Colonic mucosa (tissue), 4 donors: Measurements from ENCODE around the gene APLP2. TPM values are rescaled to one million over a fixed set of nuclear protein-coding genes. Genes with fewer than 3 reads are reported as not detected.

Source experiments
- DNase-seq: peaks from one replicate; pipeline ENCODE4 v3.0.0-alpha.2; 2020
- H3K27ac ChIP-seq: fragments of 200-600 bp; one replicate; pipeline ENCODE4 v1.8.0; 2021
- H3K27me3 ChIP-seq: fragments of 200-600 bp; one replicate; pipeline ENCODE4 v1.8.0; 2021
- H3K36me3 ChIP-seq: fragments of 200-600 bp; one replicate; pipeline ENCODE4 v1.8.0; 2021
- H3K4me1 ChIP-seq: fragments of 200-600 bp; one replicate; pipeline ENCODE4 v1.8.0; 2021; ENCODE audit warnings: mild to moderate bottlenecking
- H3K4me3 ChIP-seq: fragments of 200-600 bp; one replicate; pipeline ENCODE4 v1.8.0; 2021
- H3K9ac ChIP-seq, 2 donors: one replicate each; pipeline ENCODE4 v1.7.0; 2013; ENCODE audit warnings: control low read depth in 2 of 2, low read depth in 2 of 2, low read length in 2 of 2
- H3K9me3 ChIP-seq: fragments of 200-600 bp; one replicate; pipeline ENCODE4 v1.8.0; 2021
- CTCF ChIP-seq: fragments of 200-600 bp; IDR thresholded peaks from one replicate; pipeline ENCODE4 v1.8.0; 2022; ENCODE audit warnings: antibody characterized with exemption, mild to moderate bottlenecking
- intact Hi-C: fragments of 100-400 bp; cut with DNase I; formaldehyde crosslinking; loops from one replicate; pipeline ENCODE4 v1.14.1; 2022
- total RNA-seq, 2 donors: library from RNA; stranded (reverse); fragmentation: NEBNext Ultra II Directional in 1 of 2; extraction: Animal tissue kit (Norgen Biotek cat#: 25700) in 1 of 2; gene quantifications; one replicate each; pipeline ENCODE4 v1.2.1, GENCODE V29; 2021
- donor health status: healthy.
- donor health status: DM: no; HTN: no; CAD: no.
- donor health status: DM: no; HTN: no; CAD: no.

The APLP2 gene
- total RNA-seq, 2 donors from 2014 or later = 285 to 388 TPM

- peak; percentile 89 for TF ChIP-seq CTCF
- intact Hi-C loops = loop anchor here (2.0 to 10.0 kb wide), 2 partner anchors 137 to 207 kb away; no protein-coding TSS in a partner anchor
- no peaks in the 10 kb centered on the region for H3K9me3 ChIP-seq
- H3K4me1 ChIP-seq = no peaks in the 10 kb centered on the region
- H3K27me3 ChIP-seq = no peaks in the 10 kb centered on the region
- no peak overlapping the region for H3K4me3 ChIP-seq
- no peak overlapping the region for H3K27ac ChIP-seq
- H3K36me3 ChIP-seq = peaks cover 8% of the 10 kb centered on the region
- DNase-seq = peak; percentile 63
- no peak overlapping the region for H3K9ac ChIP-seq
Measured at GRCh38 chr11:130131961-130132850, 62.5 kb downstream of the APLP2 start.

GRCh38 chr11:130133716-130134115, 64.0 kb downstream of the APLP2 start:
- no peak overlapping the region for H3K4me3 ChIP-seq
- H3K36me3 ChIP-seq = peaks cover 8% of the 10 kb centered on the region
- no peak for DNase-seq
- no peaks in the 10 kb centered on the region for H3K4me1 ChIP-seq
- no peak overlapping the region for H3K27ac ChIP-seq
- intact Hi-C loops = loop anchor here (2.0 to 10.0 kb wide), 2 partner anchors 139 to 209 kb away; no protein-coding TSS in a partner anchor
- no peak overlapping the region for H3K9ac ChIP-seq
- H3K9me3 ChIP-seq = no peaks in the 10 kb centered on the region
- H3K27me3 ChIP-seq = no peaks in the 10 kb centered on the region
- no peak for TF ChIP-seq CTCF

- intact Hi-C loops = loop anchor here (10.0 kb wide), 1 partner anchor 141 kb away; no protein-coding TSS in a partner anchor
- Histone ChIP-seq H3K9ac (no peak overlapping the region), H3K36me3 (no peaks in the 10 kb centered on the region), H3K27ac (no peak overlapping the region), H3K9me3 (no peaks in the 10 kb centered on the region), H3K27me3 (no peaks in the 10 kb centered on the region), H3K4me3 (no peak overlapping the region), H3K4me1 (no peaks in the 10 kb centered on the region)
- DNase-seq = no peak
- TF ChIP-seq CTCF = no peak
Measured at GRCh38 chr11:130136107-130136506, 66.4 kb downstream of the APLP2 start.

- H3K27me3 ChIP-seq = no peaks in the 10 kb centered on the region
- H3K9ac ChIP-seq = no peak overlapping the region
- no peaks in the 10 kb centered on the region for H3K9me3 ChIP-seq
- H3K4me1 ChIP-seq = no peaks in the 10 kb centered on the region
- DNase-seq = no peak
- no peaks in the 10 kb centered on the region for H3K36me3 ChIP-seq
- intact Hi-C loops = loop anchor here (10.0 kb wide), 1 partner anchor 143 kb away; no protein-coding TSS in a partner anchor
- no peak overlapping the region for H3K4me3 ChIP-seq
- no peak overlapping the region for H3K27ac ChIP-seq
- no peak for TF ChIP-seq CTCF
Measured at GRCh38 chr11:130137999-130138398, 68.3 kb downstream of the APLP2 start.

GRCh38 chr11:130139401-130139800, 69.7 kb downstream of the APLP2 start:
- no peak for TF ChIP-seq CTCF
- intact Hi-C loops = loop anchor here (10.0 kb wide), 1 partner anchor 145 kb away; no protein-coding TSS in a partner anchor
- Histone ChIP-seq H3K9me3 (no peaks in the 10 kb centered on the region), H3K27ac (no peak overlapping the region), H3K9ac (no peak overlapping the region), H3K4me1 (peaks cover 4% of the 10 kb centered on the region), H3K36me3 (no peaks in the 10 kb centered on the region), H3K4me3 (no peak overlapping the region), H3K27me3 (no peaks in the 10 kb centered on the region)
- no peak for DNase-seq
